Effector memory CD8-positive, alpha-beta T cell (primary cell): Measurements from ENCODE around the gene C2orf76.

ENCODE experiments used
- ATAC-seq: fragments of 150-1000 bp; cut with Tn5 transposase; replicated peaks from 2 replicates; pipeline ENCODE4 v1.10.0; 2021; ENCODE audit warnings: mild to moderate bottlenecking, moderate library complexity
- DNase-seq, 3 experiments: peaks; one replicate each; pipeline ENCODE4 v3.0.0; 2021
- H3K27ac Mint-ChIP-seq, 2 donors: one replicate each; pipeline ENCODE4 v1.8.0; 2022; ENCODE audit warnings: mild to moderate bottlenecking in 2 of 2, mixed read lengths in 2 of 2, moderate library complexity in 2 of 2
- H3K27me3 Mint-ChIP-seq, 2 donors: one replicate each; pipeline ENCODE4 v1.8.0; 2022; ENCODE audit warnings: mixed read lengths in 2 of 2
- H3K36me3 Mint-ChIP-seq: one replicate; pipeline ENCODE4 v1.8.0; 2022; ENCODE audit warnings: mild to moderate bottlenecking, moderate library complexity, mixed read lengths; ENCODE audit not compliant: insufficient read depth
- H3K4me1 Mint-ChIP-seq, 2 donors: one replicate each; pipeline ENCODE4 v1.8.0; 2022; ENCODE audit warnings: low read depth in 2 of 2, mixed read lengths in 2 of 2
- H3K4me3 Mint-ChIP-seq, 2 donors: one replicate each; pipeline ENCODE4 v1.8.0; 2022; ENCODE audit warnings: mild to moderate bottlenecking in 2 of 2, mixed read lengths in 2 of 2, moderate library complexity in 2 of 2
- H3K9me3 Mint-ChIP-seq, 2 donors: one replicate each; pipeline ENCODE4 v1.8.0; 2022; ENCODE audit warnings: mixed read lengths in 2 of 2

C2orf76 gene

GRCh38 chr2:119338826-119339561, 27.6 kb downstream of the C2orf76 start:
- H3K9me3 Mint-ChIP-seq = no peaks in the 10 kb centered on the region
- H3K4me1 Mint-ChIP-seq = peaks cover 16 to 19% of the 10 kb centered on the region in 2 donors
- H3K36me3 Mint-ChIP-seq = peaks cover 5% of the 10 kb centered on the region
- peak overlapping the region; percentile 7 to 36 for H3K4me3 Mint-ChIP-seq
- ATAC-seq = peak; percentile 100
- H3K27ac Mint-ChIP-seq = peak overlapping the region; percentile 82 to 87
- no peaks in the 10 kb centered on the region for H3K27me3 Mint-ChIP-seq
- DNase-seq = peak; percentile 43 to 56 (median 53)

GRCh38 chr2:119338272-119338671, 28.4 kb downstream of the C2orf76 start:
- H3K4me3 Mint-ChIP-seq = peak overlapping the region in 1 of 2 donors; percentile 18
- H3K9me3 Mint-ChIP-seq = no peaks in the 10 kb centered on the region
- H3K36me3 Mint-ChIP-seq = peaks cover 5% of the 10 kb centered on the region
- ATAC-seq (no peak), DNase-seq (no peak)
- no peaks in the 10 kb centered on the region for H3K27me3 Mint-ChIP-seq
- H3K4me1 Mint-ChIP-seq = peaks cover 16 to 19% of the 10 kb centered on the region in 2 donors
- peak overlapping the region; percentile 82 to 87 for H3K27ac Mint-ChIP-seq

- DNase-seq (no peak), ATAC-seq (no peak)
- Mint-ChIP-seq H3K4me1 (peaks cover 16 to 19% of the 10 kb centered on the region in 2 donors), H3K9me3 (no peaks in the 10 kb centered on the region), H3K27me3 (no peaks in the 10 kb centered on the region), H3K4me3 (no peak overlapping the region), H3K36me3 (peaks cover 5% of the 10 kb centered on the region), H3K27ac (peak overlapping the region; percentile 82 to 87)
Observed at GRCh38 chr2:119337749-119338148, 28.9 kb downstream of the C2orf76 start.

- Mint-ChIP-seq H3K9me3 (no peaks in the 10 kb centered on the region), H3K27ac (no peak overlapping the region), H3K27me3 (no peaks in the 10 kb centered on the region), H3K4me1 (peaks cover 7 to 8% of the 10 kb centered on the region in 2 donors), H3K36me3 (peaks cover 2% of the 10 kb centered on the region), H3K4me3 (no peak overlapping the region)
- DNase-seq (no peak), ATAC-seq (no peak)
Observed at GRCh38 chr2:119333833-119334232, 32.8 kb downstream of the C2orf76 start.

GRCh38 chr2:119333360-119333759, 33.3 kb downstream of the C2orf76 start:
- Mint-ChIP-seq H3K27ac (no peak overlapping the region), H3K36me3 (peaks cover 2% of the 10 kb centered on the region), H3K9me3 (no peaks in the 10 kb centered on the region), H3K4me3 (no peak overlapping the region), H3K4me1 (peaks cover 3 to 4% of the 10 kb centered on the region in 2 donors), H3K27me3 (no peaks in the 10 kb centered on the region)
- DNase-seq (no peak), ATAC-seq (no peak)

- H3K36me3 Mint-ChIP-seq = peaks cover under 1% of the 10 kb centered on the region
- ATAC-seq (no peak), DNase-seq (no peak)
- no peaks in the 10 kb centered on the region for H3K27me3 Mint-ChIP-seq
- H3K9me3 Mint-ChIP-seq = no peaks in the 10 kb centered on the region
- H3K4me1 Mint-ChIP-seq = no peaks in the 10 kb centered on the region
- no peak overlapping the region for H3K4me3 Mint-ChIP-seq
- no peak overlapping the region for H3K27ac Mint-ChIP-seq
Observed at GRCh38 chr2:119332953-119333352, 33.7 kb downstream of the C2orf76 start.

GRCh38 chr2:119327431-119327830, 39.2 kb downstream of the C2orf76 start:
- Mint-ChIP-seq H3K27me3 (no peaks in the 10 kb centered on the region), H3K4me1 (no peaks in the 10 kb centered on the region)

GRCh38 chr2:119326938-119327337, 39.7 kb downstream of the C2orf76 start:
- no peak overlapping the region for H3K4me3 Mint-ChIP-seq
- H3K27ac Mint-ChIP-seq = no peak overlapping the region
- ATAC-seq = no peak
- no peaks in the 10 kb centered on the region for H3K9me3 Mint-ChIP-seq
- H3K4me1 Mint-ChIP-seq = no peaks in the 10 kb centered on the region
- no peaks in the 10 kb centered on the region for H3K36me3 Mint-ChIP-seq
- DNase-seq = no peak
- H3K27me3 Mint-ChIP-seq = no peaks in the 10 kb centered on the region

More at GRCh38 chr2:119327431-119327830, 39.2 kb downstream of the C2orf76 start:
- no peaks in the 10 kb centered on the region for H3K9me3 Mint-ChIP-seq
- DNase-seq (no peak), ATAC-seq (no peak)
- no peak overlapping the region for H3K27ac Mint-ChIP-seq
- no peaks in the 10 kb centered on the region for H3K36me3 Mint-ChIP-seq
- H3K4me3 Mint-ChIP-seq = no peak overlapping the region

GRCh38 chr2:119324685-119325270, 41.9 kb downstream of the C2orf76 start:
- Mint-ChIP-seq H3K4me1 (peaks cover 0 to 2% of the 10 kb centered on the region in 2 donors), H3K36me3 (no peaks in the 10 kb centered on the region), H3K27ac (no peak overlapping the region), H3K4me3 (no peak overlapping the region), H3K9me3 (no peaks in the 10 kb centered on the region), H3K27me3 (no peaks in the 10 kb centered on the region)
- DNase-seq (no peak), ATAC-seq (no peak)

GRCh38 chr2:119323459-119323858, 43.2 kb downstream of the C2orf76 start:
- Mint-ChIP-seq H3K4me3 (no peak overlapping the region), H3K27ac (no peak overlapping the region), H3K9me3 (no peaks in the 10 kb centered on the region), H3K4me1 (peaks cover 0 to 2% of the 10 kb centered on the region in 2 donors), H3K27me3 (no peaks in the 10 kb centered on the region), H3K36me3 (no peaks in the 10 kb centered on the region)
- DNase-seq (no peak), ATAC-seq (no peak)

- no peak for DNase-seq
- ATAC-seq = no peak
- Mint-ChIP-seq H3K27ac (no peak overlapping the region), H3K4me3 (no peak overlapping the region), H3K4me1 (peaks cover 0 to 2% of the 10 kb centered on the region in 2 donors), H3K9me3 (no peaks in the 10 kb centered on the region), H3K36me3 (no peaks in the 10 kb centered on the region), H3K27me3 (no peaks in the 10 kb centered on the region)
Observed at GRCh38 chr2:119319593-119319992, 47.0 kb downstream of the C2orf76 start.

GRCh38 chr2:119317554-119317953, 49.1 kb downstream of the C2orf76 start:
- no peaks in the 10 kb centered on the region for H3K36me3 Mint-ChIP-seq
- no peaks in the 10 kb centered on the region for H3K9me3 Mint-ChIP-seq
- no peak for ATAC-seq

GRCh38 chr2:119316066-119316465, 50.6 kb downstream of the C2orf76 start:
- Mint-ChIP-seq H3K9me3 (no peaks in the 10 kb centered on the region), H3K4me1 (peaks cover 0 to 2% of the 10 kb centered on the region in 2 donors), H3K27ac (no peak overlapping the region), H3K36me3 (peaks cover 4% of the 10 kb centered on the region), H3K27me3 (no peaks in the 10 kb centered on the region), H3K4me3 (no peak overlapping the region)
- ATAC-seq = no peak
- no peak for DNase-seq

More at GRCh38 chr2:119317554-119317953, 49.1 kb downstream of the C2orf76 start:
- Mint-ChIP-seq H3K4me3 (no peak overlapping the region), H3K4me1 (peaks cover 0 to 2% of the 10 kb centered on the region in 2 donors), H3K27me3 (no peaks in the 10 kb centered on the region), H3K27ac (no peak overlapping the region)
- DNase-seq = no peak
